ENCODE results near the gene CTNND2.

CTNND2 gene

DNA sequence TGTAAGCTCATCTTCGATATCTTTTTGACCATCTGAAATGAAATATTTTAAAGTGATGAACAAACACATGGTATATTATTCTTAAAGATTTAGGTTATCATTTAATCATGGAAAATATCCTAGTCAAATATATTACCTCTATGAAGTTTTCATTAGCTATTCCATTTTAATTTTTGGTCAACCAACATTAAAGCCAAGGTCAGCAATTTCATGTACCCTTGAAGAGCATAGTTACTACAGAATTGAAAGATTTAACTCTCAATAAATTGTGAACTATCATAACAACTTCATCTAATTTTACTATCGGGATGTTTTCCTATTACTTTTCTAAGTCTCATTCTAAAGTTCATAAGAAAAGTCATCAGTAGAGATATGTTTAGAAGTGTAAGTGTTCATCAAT lies 492.6 kb downstream of the CTNND2 start:
- no peaks in the 10 kb centered on the region for H3K27me3 ChIP-seq (replicated peaks; ENCODE audit: insufficient read depth, low read length)
- no peak for DNase-seq
- no peaks in the 10 kb centered on the region for H3F3A ChIP-seq (ENCODE audit: insufficient read depth, low read length)
- H2AFZ ChIP-seq (ENCODE audit: low read length): no peak overlapping the region
- H3K9me3 ChIP-seq (replicated peaks; ENCODE audit: insufficient read depth, low read length): no peaks in the 10 kb centered on the region
- no peaks in the 10 kb centered on the region for H3K79me2 ChIP-seq (ENCODE audit: low read length)
- no peak overlapping the region for H3K9ac ChIP-seq (ENCODE audit: low read length)
- no peak overlapping the region for H3K4me3 ChIP-seq (ENCODE audit: low read length)
- H4K20me1 ChIP-seq (ENCODE audit: insufficient read depth, low read length): no peaks in the 10 kb centered on the region
- no peaks in the 10 kb centered on the region for H3K9me2 ChIP-seq (replicated peaks; ENCODE audit: insufficient read depth, low read length)
- TF ChIP-seq EZH2phosphoT487 (IDR thresholded peaks at IDR 0.05; ENCODE audit: low read length): no peak
- TF ChIP-seq EZH2 (optimal IDR thresholded peaks at IDR 0.05; ENCODE audit: low read depth, low read length): no peak
- TF ChIP-seq, protein P1, sequence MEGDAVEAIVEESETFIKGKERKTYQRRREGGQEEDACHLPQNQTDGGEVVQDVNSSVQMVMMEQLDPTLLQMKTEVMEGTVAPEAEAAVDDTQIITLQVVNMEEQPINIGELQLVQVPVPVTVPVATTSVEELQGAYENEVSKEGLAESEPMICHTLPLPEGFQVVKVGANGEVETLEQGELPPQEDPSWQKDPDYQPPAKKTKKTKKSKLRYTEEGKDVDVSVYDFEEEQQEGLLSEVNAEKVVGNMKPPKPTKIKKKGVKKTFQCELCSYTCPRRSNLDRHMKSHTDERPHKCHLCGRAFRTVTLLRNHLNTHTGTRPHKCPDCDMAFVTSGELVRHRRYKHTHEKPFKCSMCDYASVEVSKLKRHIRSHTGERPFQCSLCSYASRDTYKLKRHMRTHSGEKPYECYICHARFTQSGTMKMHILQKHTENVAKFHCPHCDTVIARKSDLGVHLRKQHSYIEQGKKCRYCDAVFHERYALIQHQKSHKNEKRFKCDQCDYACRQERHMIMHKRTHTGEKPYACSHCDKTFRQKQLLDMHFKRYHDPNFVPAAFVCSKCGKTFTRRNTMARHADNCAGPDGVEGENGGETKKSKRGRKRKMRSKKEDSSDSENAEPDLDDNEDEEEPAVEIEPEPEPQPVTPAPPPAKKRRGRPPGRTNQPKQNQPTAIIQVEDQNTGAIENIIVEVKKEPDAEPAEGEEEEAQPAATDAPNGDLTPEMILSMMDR (IDR thresholded peaks at IDR 0.05; ENCODE audit: low read length): no peak
- no peaks in the 10 kb centered on the region for H3K4me1 ChIP-seq (ENCODE audit: low read length)
- no peaks in the 10 kb centered on the region for H3K36me3 ChIP-seq (replicated peaks; ENCODE audit: insufficient read depth, low read length)
- no peak overlapping the region for H3K27ac ChIP-seq (ENCODE audit: low read length)
- no peak overlapping the region for H3K4me2 ChIP-seq (ENCODE audit: low read depth, low read length)

DNA sequence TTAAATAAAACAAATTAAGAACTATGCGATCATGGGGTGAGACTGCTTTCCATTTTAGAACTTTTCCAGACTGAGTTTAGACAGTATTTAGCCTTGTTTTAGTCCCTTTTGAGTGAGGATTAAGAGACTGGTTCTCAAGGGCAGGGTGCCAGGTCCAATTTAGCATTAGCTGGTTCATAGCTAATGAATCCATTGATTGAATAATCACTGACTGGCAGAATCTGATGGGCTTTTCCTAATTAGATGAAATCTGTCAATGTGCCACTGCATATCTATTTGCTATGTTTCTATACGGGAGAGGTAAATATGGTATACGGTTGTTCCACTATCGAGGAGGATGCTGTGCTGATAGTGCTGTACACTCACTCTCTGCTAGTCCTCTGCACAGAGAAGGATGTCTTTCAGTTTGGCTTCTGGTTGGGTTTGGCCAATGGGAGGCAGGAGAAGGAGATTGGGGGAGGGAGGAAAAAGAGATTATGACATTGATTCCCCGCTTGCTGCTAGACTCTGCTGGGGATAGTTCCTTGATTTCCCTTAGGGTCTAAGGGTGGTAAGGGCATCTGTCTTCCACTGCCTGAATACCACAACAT lies 496.6 kb downstream of the CTNND2 start:
- no peaks in the 10 kb centered on the region for H4K20me1 ChIP-seq (ENCODE audit: insufficient read depth, low read length)
- H3K4me2 ChIP-seq (ENCODE audit: low read depth, low read length): no peak overlapping the region
- H3K27me3 ChIP-seq (replicated peaks; ENCODE audit: insufficient read depth, low read length): no peaks in the 10 kb centered on the region
- H3K36me3 ChIP-seq (replicated peaks; ENCODE audit: insufficient read depth, low read length): no peaks in the 10 kb centered on the region
- no peak overlapping the region for H3K4me3 ChIP-seq (ENCODE audit: low read length)
- no peak for DNase-seq
- TF ChIP-seq EZH2phosphoT487 (IDR thresholded peaks at IDR 0.05; ENCODE audit: low read length) (no peak), EZH2 (optimal IDR thresholded peaks at IDR 0.05; ENCODE audit: low read depth, low read length) (no peak)
- TF ChIP-seq, protein P1 (IDR thresholded peaks at IDR 0.05; ENCODE audit: low read length): no peak
- no peaks in the 10 kb centered on the region for H3K9me2 ChIP-seq (replicated peaks; ENCODE audit: insufficient read depth, low read length)
- no peaks in the 10 kb centered on the region for H3K4me1 ChIP-seq (ENCODE audit: low read length)
- no peaks in the 10 kb centered on the region for H3K79me2 ChIP-seq (ENCODE audit: low read length)
- H2AFZ ChIP-seq (ENCODE audit: low read length): no peak overlapping the region
- no peaks in the 10 kb centered on the region for H3F3A ChIP-seq (ENCODE audit: insufficient read depth, low read length)
- no peak overlapping the region for H3K9ac ChIP-seq (ENCODE audit: low read length)
- no peak overlapping the region for H3K27ac ChIP-seq (ENCODE audit: low read length)
- no peaks in the 10 kb centered on the region for H3K9me3 ChIP-seq (replicated peaks; ENCODE audit: insufficient read depth, low read length)

DNA sequence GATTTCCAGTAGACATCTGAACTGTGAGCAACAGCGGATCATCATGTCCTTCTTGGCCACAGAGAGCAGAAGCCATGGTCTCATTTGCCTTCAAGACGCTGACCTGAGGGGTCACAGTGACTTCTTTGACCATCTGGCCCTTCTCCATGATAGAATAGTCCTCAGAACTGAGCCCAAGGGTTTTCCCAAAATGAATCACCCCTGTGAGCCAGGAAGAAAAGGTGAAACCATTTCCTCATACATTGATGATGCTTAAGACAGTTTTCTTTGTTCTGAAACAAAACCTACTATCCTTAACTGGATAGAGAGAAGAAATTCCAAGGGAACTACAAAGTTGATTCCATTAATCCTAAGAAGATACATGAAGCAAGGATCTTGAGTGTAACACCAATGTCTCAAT lies 503.9 kb downstream of the CTNND2 start:
- no peak overlapping the region for H2AFZ ChIP-seq (ENCODE audit: low read length)
- no peaks in the 10 kb centered on the region for H3F3A ChIP-seq (ENCODE audit: insufficient read depth, low read length)
- H3K36me3 ChIP-seq (replicated peaks; ENCODE audit: insufficient read depth, low read length): no peaks in the 10 kb centered on the region
- H3K4me3 ChIP-seq (ENCODE audit: low read length): no peak overlapping the region
- no peaks in the 10 kb centered on the region for H3K4me1 ChIP-seq (ENCODE audit: low read length)
- H3K27me3 ChIP-seq (replicated peaks; ENCODE audit: insufficient read depth, low read length): no peaks in the 10 kb centered on the region
- no peak overlapping the region for H3K27ac ChIP-seq (ENCODE audit: low read length)
- no peaks in the 10 kb centered on the region for H3K9me2 ChIP-seq (replicated peaks; ENCODE audit: insufficient read depth, low read length)
- H4K20me1 ChIP-seq (ENCODE audit: insufficient read depth, low read length): no peaks in the 10 kb centered on the region
- H3K9me3 ChIP-seq (replicated peaks; ENCODE audit: insufficient read depth, low read length): no peaks in the 10 kb centered on the region
- TF ChIP-seq EZH2phosphoT487 (IDR thresholded peaks at IDR 0.05; ENCODE audit: low read length): no peak
- no peak overlapping the region for H3K9ac ChIP-seq (ENCODE audit: low read length)
- H3K79me2 ChIP-seq (ENCODE audit: low read length): no peaks in the 10 kb centered on the region
- no peak for DNase-seq
- no peak overlapping the region for H3K4me2 ChIP-seq (ENCODE audit: low read depth, low read length)

DNA sequence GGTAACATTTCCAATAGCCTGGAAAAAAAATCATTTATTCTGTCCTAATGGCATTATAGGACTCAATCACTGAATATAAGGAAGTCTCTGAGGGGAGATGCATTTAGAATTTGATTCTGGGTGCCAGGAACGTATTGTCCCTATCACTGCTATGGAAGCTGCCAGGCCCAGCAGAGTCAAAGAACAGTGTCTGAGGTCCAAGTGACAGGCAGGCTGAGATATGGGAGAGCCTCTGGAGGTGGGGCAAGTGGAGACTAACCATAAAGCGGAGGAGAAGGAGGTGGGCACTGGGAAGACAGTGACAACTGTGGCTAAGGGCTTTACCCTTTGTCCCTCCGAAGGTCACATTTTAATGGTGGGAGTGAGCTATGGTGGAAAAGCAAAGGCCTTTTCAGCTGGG lies 505.5 kb downstream of the CTNND2 start:
- H3K27ac ChIP-seq (ENCODE audit: low read length): no peak overlapping the region
- H3K4me3 ChIP-seq (ENCODE audit: low read length): no peak overlapping the region
- H3F3A ChIP-seq (ENCODE audit: insufficient read depth, low read length): no peaks in the 10 kb centered on the region
- no peak overlapping the region for H2AFZ ChIP-seq (ENCODE audit: low read length)
- H4K20me1 ChIP-seq (ENCODE audit: insufficient read depth, low read length): no peaks in the 10 kb centered on the region
- no peaks in the 10 kb centered on the region for H3K36me3 ChIP-seq (replicated peaks; ENCODE audit: insufficient read depth, low read length)
- H3K79me2 ChIP-seq (ENCODE audit: low read length): no peaks in the 10 kb centered on the region
- DNase-seq: no peak
- TF ChIP-seq, protein P1 (IDR thresholded peaks at IDR 0.05; ENCODE audit: low read length): no peak
- no peak for TF ChIP-seq EZH2phosphoT487 (IDR thresholded peaks at IDR 0.05; ENCODE audit: low read length)
- H3K9me3 ChIP-seq (replicated peaks; ENCODE audit: insufficient read depth, low read length): no peaks in the 10 kb centered on the region
- no peaks in the 10 kb centered on the region for H3K9me2 ChIP-seq (replicated peaks; ENCODE audit: insufficient read depth, low read length)
- H3K4me2 ChIP-seq (ENCODE audit: low read depth, low read length): no peak overlapping the region
- H3K27me3 ChIP-seq (replicated peaks; ENCODE audit: insufficient read depth, low read length): no peaks in the 10 kb centered on the region
- H3K4me1 ChIP-seq (ENCODE audit: low read length): no peaks in the 10 kb centered on the region
- no peak overlapping the region for H3K9ac ChIP-seq (ENCODE audit: low read length)
